BJ (cell line): ENCODE results near the gene HSD17B4. TPM values are rescaled to one million over a fixed set of nuclear protein-coding genes. Genes with fewer than 3 reads are reported as not detected.

Experiments used
- CTCF ChIA-PET: fragments of 350-600 bp; formaldehyde crosslinking; extraction: SDS; loops from one replicate; lab custom pipeline; 2021; ENCODE audit warnings: antibody characterized with exemption, inconsistent platforms; lab: Yijun Ruan, JAX
- POLR2A ChIA-PET: fragments of 300-600 bp; sonication (Branson Sonifier 250); formaldehyde crosslinking; extraction: SDS; loops from one replicate; lab custom pipeline; 2021; ENCODE audit warnings: antibody characterized with exemption; lab: Charles Lee
- DNase-seq: peaks from one replicate; pipeline ENCODE4 v3.0.0-alpha.2; 2011; ENCODE audit warnings: low read depth
- H3K27me3 ChIP-seq: 2 replicates; pipeline ENCODE4 v1.6.0; 2011; ENCODE audit warnings: low read length; ENCODE audit not compliant: control insufficient read depth, insufficient read depth
- H3K36me3 ChIP-seq: 2 replicates; pipeline ENCODE4 v1.5.1; 2011; ENCODE audit warnings: low read length; ENCODE audit not compliant: control insufficient read depth, insufficient read depth
- H3K4me3 ChIP-seq: 2 replicates; pipeline ENCODE4 v1.5.1; 2011; ENCODE audit warnings: low read depth, mild to moderate bottlenecking, control low read depth, low read length
- CTCF ChIP-seq: IDR thresholded peaks from 2 replicates; pipeline ENCODE4 v1.5.1; 2011; ENCODE audit warnings: low read depth, mild to moderate bottlenecking, control low read depth, inconsistent platforms, low read length, moderate library complexity; ENCODE audit not compliant: insufficient read depth
- polyA minus RNA-seq: library from RNA; depleted of rRNA, polyadenylated mRNA; stranded (reverse); fragments of >200 nt; gene quantifications from 2 replicates; pipeline ENCODE4 v1.2.3, GENCODE V29; 2011; rRNA and poly(A)+ RNA removed
- polyA plus RNA-seq: library from polyadenylated mRNA; depleted of rRNA; stranded (reverse); fragments of >200 nt; gene quantifications from 2 replicates; pipeline ENCODE4 v1.2.3, GENCODE V29; 2011; rRNA removed

Gene HSD17B4
- polyA plus RNA-seq, result 77.2 and 107 TPM in 2 replicates
- polyA minus RNA-seq, result 69.1 and 70.9 TPM in 2 replicates

- TF ChIP-seq CTCF, result no peak
- peak; percentile 46 for DNase-seq
- H3K4me3 ChIP-seq, result peak within 1 kb of the TSS; percentile 80
- CTCF ChIA-PET, result interaction anchor here (1.7 to 2.0 kb wide), 2 partner anchors 17 to 465 kb away, joined by 4 to 7 read pairs; partner anchors contain the start of gene DTWD2
- no peaks in the 10 kb centered on the region for H3K36me3 ChIP-seq
- H3K27me3 ChIP-seq, result no peaks in the 10 kb centered on the region; the same call in 1 of the 2 replicates
- POLR2A ChIA-PET, result no interaction called here
Measured at GRCh38 chr5:119452373-119453039, at the start of gene HSD17B4. TSS of gene HSD17B4 (plus strand) at chr5:119452497. CDS start at chr5:119452576, 79 bp downstream.

GRCh38 chr5:119402555-119402954 is 49.7 kb upstream of the HSD17B4 start:
- TF ChIP-seq CTCF, result no peak
- no peak overlapping the region for H3K4me3 ChIP-seq
- H3K27me3 ChIP-seq, result no peaks in the 10 kb centered on the region; the same call in 1 of the 2 replicates
- POLR2A ChIA-PET, result no interaction called here
- H3K36me3 ChIP-seq, result no peaks in the 10 kb centered on the region
- no peak for DNase-seq
- CTCF ChIA-PET, result interaction anchor here (1.6 to 3.0 kb wide), 2 partner anchors 9 to 415 kb away, joined by 5 to 22 read pairs; no protein-coding TSS in a partner anchor

GRCh38 chr5:119404033-119404432 is 48.3 kb upstream of the HSD17B4 start:
- Histone ChIP-seq H3K27me3 (no peaks in the 10 kb centered on the region; the same call in 1 of the 2 replicates), H3K36me3 (no peaks in the 10 kb centered on the region), H3K4me3 (no peak overlapping the region)
- POLR2A ChIA-PET, result no interaction called here
- CTCF ChIA-PET, result no interaction called here
- DNase-seq, result no peak
- no peak for TF ChIP-seq CTCF

GRCh38 chr5:119405419-119405818 is 46.9 kb upstream of the HSD17B4 start:
- TF ChIP-seq CTCF, result no peak
- Histone ChIP-seq H3K36me3 (no peaks in the 10 kb centered on the region), H3K4me3 (no peak overlapping the region), H3K27me3 (peaks cover 1% of the 10 kb centered on the region; the same call in 1 of the 2 replicates)
- POLR2A ChIA-PET, result no interaction called here
- CTCF ChIA-PET, result interaction anchor here (1.8 kb wide), 1 partner anchor 417 kb away, joined by 6 read pairs; the partner anchor contains the start of gene DTWD2
- DNase-seq, result no peak

- ChIA-PET CTCF (interaction anchor here (0.7 to 1.8 kb wide), 2 partner anchors 28 to 418 kb away, joined by 3 to 6 read pairs; partner anchors contain the start of gene DTWD2), POLR2A (no interaction called here)
- TF ChIP-seq CTCF, result no peak
- DNase-seq, result no peak
- no peak overlapping the region for H3K4me3 ChIP-seq
- H3K36me3 ChIP-seq, result no peaks in the 10 kb centered on the region
- H3K27me3 ChIP-seq, result peaks cover 1% of the 10 kb centered on the region; the same call in 1 of the 2 replicates
Measured at GRCh38 chr5:119406551-119407110, 45.7 kb upstream of the HSD17B4 start.
